ENCODE data around the gene TEAD4. TPM values are rescaled to one million over a fixed set of nuclear protein-coding genes. Genes with fewer than 3 reads are reported as not detected.

Gene TEAD4
- total RNA-seq, 1 donor from 2014 or later, result 26.0 TPM

DNA sequence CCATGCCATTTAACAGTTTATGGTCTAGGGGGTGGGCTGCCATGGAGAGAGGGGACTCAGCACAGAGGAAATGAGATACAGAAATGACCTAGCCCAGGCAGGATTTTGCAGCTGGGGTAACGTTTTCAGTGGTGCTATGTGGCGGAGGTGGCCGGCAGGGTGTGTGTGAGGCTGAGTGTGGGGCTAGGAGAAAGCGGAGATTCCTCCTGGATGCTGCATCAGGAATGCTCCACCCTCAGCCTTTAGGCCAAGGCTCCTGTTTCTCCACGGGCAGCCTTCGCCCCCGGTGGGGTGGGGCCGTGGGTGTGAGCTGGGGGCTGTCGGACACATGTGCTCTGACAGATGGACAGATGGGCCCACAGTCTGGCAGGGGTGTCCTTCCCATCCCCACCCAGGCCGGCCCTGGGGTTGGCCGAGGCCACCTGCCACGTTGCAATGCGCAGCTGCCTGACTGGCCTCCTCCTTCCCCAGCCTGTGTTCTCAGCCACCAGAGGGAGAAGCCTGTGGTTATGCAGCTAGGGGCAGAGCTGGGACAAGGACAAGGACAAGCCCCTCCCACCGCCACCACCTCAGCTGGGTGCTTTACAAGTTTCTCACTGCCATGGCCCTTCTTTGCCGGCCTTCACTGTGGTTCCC is 44.3 kb downstream of the TEAD4 start:
- H3K27ac Mint-ChIP-seq (ENCODE audit: unreplicated experiment), result peak overlapping the region; percentile 59
- H3K27me3 Mint-ChIP-seq (ENCODE audit: low read depth), result no peaks in the 10 kb centered on the region
- peaks cover 50% of the 10 kb centered on the region for H3K4me1 Mint-ChIP-seq (ENCODE audit: low read depth)
- H3K36me3 Mint-ChIP-seq (ENCODE audit: low read depth), result peaks cover 4% of the 10 kb centered on the region
- no peak for TF ChIP-seq CTCF (IDR thresholded peaks at IDR 0.05)
- H3K9me3 Mint-ChIP-seq (ENCODE audit: low read depth), result no peaks in the 10 kb centered on the region
- no peak overlapping the region for H3K4me3 Mint-ChIP-seq (ENCODE audit: unreplicated experiment)
- no peak for DNase-seq (ENCODE audit: low spot score)

DNA sequence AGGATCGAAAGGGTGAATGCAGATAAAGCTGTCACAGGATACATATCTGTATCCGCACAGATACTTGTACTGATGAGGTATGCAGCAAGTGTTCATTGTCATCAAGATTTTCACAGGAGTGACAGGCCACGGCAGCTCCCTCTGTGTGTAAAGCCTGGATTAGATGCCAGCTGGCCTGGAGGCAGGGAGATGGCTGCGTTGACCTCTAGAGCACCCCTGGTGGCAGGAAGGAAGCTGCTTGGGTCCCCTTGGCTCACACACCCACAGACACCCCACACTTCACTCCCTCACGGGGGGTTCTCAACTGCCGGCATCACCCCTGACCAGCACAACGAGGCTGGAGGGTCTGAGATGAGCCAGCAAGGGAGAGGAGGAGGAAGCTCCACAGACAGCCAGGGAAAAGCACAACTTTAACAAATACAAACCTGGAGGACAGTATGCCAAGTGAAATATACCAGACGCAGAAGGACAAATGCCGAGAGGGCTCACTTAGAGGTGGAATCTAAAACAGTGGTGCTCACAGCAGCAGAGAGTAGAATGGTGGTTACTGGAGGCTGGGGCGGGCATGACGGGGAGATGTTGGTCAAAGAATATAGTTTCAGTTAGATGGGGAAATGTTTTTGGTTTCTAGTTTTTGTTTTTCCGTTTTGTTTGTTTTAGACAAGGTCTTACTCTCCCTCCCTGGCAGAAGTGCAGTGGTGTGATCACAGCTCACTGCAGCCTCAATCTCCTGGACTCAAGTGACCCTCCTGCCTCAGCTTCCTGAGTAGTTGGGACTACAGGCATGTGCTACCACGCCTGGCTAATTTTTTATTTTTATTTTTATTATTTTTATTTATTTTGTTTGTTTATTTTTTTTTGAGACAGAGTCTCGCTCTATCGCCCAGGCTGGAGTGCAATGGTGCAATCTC is 45.7 kb downstream of the TEAD4 start:
- no peaks in the 10 kb centered on the region for H3K9me3 Mint-ChIP-seq (ENCODE audit: low read depth)
- no peak for DNase-seq (ENCODE audit: low spot score)
- no peak overlapping the region for H3K4me3 Mint-ChIP-seq (ENCODE audit: unreplicated experiment)
- TF ChIP-seq CTCF (IDR thresholded peaks at IDR 0.05), result peak; percentile 55
- H3K4me1 Mint-ChIP-seq (ENCODE audit: low read depth), result peaks cover 36% of the 10 kb centered on the region
- H3K27ac Mint-ChIP-seq (ENCODE audit: unreplicated experiment), result peak overlapping the region; percentile 88
- H3K36me3 Mint-ChIP-seq (ENCODE audit: low read depth), result peaks cover 4% of the 10 kb centered on the region
- no peaks in the 10 kb centered on the region for H3K27me3 Mint-ChIP-seq (ENCODE audit: low read depth)

GRCh38 chr12:3005736-3006135 is 46.5 kb downstream of the TEAD4 start:
- no peak for DNase-seq (ENCODE audit: low spot score)
- Mint-ChIP-seq H3K9me3 (ENCODE audit: low read depth) (no peaks in the 10 kb centered on the region), H3K4me1 (ENCODE audit: low read depth) (peaks cover 34% of the 10 kb centered on the region), H3K27me3 (ENCODE audit: low read depth) (no peaks in the 10 kb centered on the region), H3K36me3 (ENCODE audit: low read depth) (peaks cover 4% of the 10 kb centered on the region), H3K27ac (ENCODE audit: unreplicated experiment) (peak overlapping the region; percentile 77), H3K4me3 (ENCODE audit: unreplicated experiment) (no peak overlapping the region)
- TF ChIP-seq CTCF (IDR thresholded peaks at IDR 0.05), result no peak

DNA sequence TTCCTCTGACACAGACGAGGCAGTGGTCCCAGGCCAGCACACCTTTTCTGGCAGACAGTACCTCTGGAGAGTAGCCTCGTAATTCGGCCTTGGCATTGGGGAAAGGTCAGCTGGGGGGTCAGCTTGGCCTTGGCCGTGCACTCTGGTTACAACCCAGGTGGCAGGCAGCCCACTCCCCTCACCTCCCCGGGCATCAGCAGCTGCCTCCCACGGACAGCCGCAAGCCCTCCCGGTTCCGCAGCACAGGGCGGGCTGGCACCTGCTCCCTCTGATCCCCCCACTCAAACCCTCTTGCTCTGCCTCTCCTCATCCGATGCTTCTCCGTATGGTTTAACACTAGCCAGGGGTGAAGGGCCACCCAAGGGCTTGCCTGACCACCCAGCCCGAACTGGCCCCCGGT is 50.6 kb downstream of the TEAD4 start:
- Mint-ChIP-seq H3K9me3 (ENCODE audit: low read depth) (no peaks in the 10 kb centered on the region), H3K27me3 (ENCODE audit: low read depth) (no peaks in the 10 kb centered on the region), H3K4me3 (ENCODE audit: unreplicated experiment) (no peak overlapping the region), H3K27ac (ENCODE audit: unreplicated experiment) (no peak overlapping the region), H3K36me3 (ENCODE audit: low read depth) (peaks cover 5% of the 10 kb centered on the region), H3K4me1 (ENCODE audit: low read depth) (peaks cover 21% of the 10 kb centered on the region)
- no peak for TF ChIP-seq CTCF (IDR thresholded peaks at IDR 0.05)
- no peak for DNase-seq (ENCODE audit: low spot score)

DNA sequence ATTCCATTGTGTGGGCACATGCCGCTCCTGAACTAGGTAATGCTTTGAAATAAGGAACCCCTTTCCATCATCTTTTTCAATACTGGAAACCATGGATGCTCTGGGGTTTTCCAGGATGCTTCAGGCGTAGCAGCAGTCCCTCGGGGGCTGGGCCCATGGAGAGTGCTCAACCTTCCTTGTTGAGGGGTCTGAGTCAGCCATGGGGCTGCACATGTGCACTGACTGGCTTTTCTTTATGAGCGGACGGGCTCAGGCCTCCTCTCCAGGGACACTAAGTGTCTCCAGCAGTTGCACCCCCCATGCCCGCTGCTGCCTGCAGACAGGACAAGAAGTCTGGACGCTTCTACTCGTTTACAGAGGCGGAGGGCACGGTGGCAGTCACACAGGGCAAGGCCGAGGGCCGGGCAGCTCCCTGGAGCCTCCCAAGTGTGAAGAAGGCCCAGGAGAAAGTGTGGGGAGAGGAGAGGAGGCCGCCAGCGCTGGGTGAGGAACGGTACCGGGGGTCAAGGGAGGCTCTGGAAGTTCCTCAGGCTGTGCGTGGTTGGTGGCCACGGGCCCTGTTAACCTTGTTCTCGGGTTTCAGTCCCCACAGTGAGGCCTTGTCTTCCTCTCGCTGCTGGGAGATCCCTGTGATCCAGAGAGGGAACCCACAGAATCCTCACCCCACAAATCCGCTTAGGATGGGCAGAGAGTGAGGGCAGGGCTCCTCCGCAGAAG is 51.2 kb downstream of the TEAD4 start:
- H3K9me3 Mint-ChIP-seq (ENCODE audit: low read depth), result no peaks in the 10 kb centered on the region
- H3K4me3 Mint-ChIP-seq (ENCODE audit: unreplicated experiment), result no peak overlapping the region
- no peak for DNase-seq (ENCODE audit: low spot score)
- H3K4me1 Mint-ChIP-seq (ENCODE audit: low read depth), result peaks cover 16% of the 10 kb centered on the region
- no peak for TF ChIP-seq CTCF (IDR thresholded peaks at IDR 0.05)
- peaks cover 2% of the 10 kb centered on the region for H3K36me3 Mint-ChIP-seq (ENCODE audit: low read depth)
- no peak overlapping the region for H3K27ac Mint-ChIP-seq (ENCODE audit: unreplicated experiment)
- H3K27me3 Mint-ChIP-seq (ENCODE audit: low read depth), result no peaks in the 10 kb centered on the region

All from chondrocyte (in vitro differentiated cells).